Measurements from ENCODE around the gene CREB5.

The CREB5 gene

GRCh38 chr7:28517206-28517605 lies 104.9 kb downstream of the CREB5 start:
- DNase-seq, result peak; percentile 46

GRCh38 chr7:28517606-28518005 lies 105.3 kb downstream of the CREB5 start:
- no peak for DNase-seq

GRCh38 chr7:28520074-28521015 lies 108.0 kb downstream of the CREB5 start:
- peak; percentile 25 for DNase-seq

DNA sequence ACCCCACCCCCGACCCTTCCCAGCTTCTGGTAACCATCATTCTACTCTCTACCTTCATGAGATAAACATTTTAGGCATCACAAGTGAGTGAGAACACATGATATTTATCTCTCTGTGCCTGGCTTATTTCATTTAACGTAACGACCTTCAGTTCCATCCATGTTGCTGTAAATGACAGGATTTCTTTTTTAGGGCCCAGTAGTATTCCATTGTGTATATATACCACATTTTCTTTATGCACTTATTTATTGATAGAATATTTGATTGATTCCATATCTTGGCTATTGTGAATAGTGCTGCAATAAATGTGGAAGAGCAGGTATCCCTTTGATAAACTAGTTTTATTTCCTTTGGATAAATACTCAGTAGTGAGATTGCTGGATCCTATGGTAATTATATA lies 112.7 kb downstream of the CREB5 start:
- DNase-seq, result no peak

DNA sequence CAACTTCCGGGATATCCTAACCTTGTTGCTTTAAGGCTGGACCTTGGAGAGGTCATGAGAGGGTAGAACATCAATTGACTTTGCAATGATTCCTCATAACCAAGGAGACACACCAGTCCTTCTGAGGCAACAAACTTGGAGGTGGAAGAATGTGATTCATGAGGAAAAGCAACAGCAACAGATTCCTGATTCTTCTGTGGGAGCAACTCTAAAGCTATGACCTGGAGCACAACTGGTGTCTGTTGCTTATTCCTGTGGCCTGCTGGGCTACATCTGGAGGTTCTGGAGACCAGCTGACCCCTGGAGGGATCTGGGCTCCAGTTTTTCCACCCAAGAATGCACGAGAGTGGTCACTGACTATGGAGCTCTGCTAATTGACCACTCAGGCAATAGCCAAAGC lies 116.6 kb downstream of the CREB5 start:
- DNase-seq, result no peak

GRCh38 chr7:28529755-28530154 lies 117.4 kb downstream of the CREB5 start:
- DNase-seq, result no peak

DNA sequence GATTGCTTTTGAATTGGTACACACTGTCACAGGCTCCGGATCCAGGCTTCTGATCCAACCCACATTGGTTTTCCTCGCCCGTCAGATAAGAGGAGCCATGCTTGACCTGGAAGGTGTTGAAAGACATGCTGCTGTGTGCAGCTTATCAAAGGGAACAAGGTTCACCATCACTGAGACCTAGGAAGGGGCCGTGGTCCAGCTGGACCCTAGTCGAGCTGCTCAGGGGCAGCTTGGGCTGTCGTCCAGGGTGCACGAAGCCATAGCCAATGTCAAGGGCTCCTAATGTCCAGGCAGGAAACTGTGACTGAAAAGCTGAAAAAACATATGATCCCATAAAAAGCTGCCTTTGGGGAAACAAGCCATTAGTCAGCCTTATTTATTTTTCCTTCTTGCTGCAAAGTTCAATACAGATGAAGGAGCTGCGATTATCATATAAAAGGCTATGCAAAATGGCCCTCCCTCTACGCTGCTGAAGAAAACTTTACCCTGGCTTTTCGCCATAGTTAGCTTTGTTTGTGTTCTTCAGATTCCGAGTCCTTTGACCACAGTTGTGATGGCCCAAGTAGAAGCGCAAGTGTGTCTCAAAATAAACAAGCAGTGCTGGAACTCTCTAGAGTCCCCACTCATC lies 118.0 kb downstream of the CREB5 start:
- DNase-seq, result no peak

- DNase-seq, result no peak
These were observed 118.5 kb downstream of the CREB5 start for GRCh38 chr7:28530803-28531175.

DNA sequence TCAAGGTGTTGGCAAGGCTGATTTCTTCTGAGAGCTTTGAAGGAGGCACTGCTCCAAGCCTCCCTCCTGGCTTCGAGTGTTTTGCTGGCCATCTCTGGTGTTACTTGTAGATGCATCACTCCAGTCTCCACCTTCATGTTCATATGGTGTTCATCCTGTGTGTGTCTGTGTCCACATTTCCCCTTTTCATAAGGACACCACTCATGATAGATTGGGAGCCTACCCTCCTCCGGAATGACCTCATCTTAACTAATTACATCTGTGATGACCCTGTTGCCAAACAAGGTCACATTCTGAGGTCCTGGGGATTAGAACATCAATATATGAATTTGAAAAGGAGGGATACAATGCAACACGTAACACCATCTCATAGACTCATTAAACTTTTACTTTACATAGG lies 119.0 kb downstream of the CREB5 start:
- no peak for DNase-seq

- DNase-seq, result no peak
These were observed 119.9 kb downstream of the CREB5 start for GRCh38 chr7:28532181-28532580.

DNA sequence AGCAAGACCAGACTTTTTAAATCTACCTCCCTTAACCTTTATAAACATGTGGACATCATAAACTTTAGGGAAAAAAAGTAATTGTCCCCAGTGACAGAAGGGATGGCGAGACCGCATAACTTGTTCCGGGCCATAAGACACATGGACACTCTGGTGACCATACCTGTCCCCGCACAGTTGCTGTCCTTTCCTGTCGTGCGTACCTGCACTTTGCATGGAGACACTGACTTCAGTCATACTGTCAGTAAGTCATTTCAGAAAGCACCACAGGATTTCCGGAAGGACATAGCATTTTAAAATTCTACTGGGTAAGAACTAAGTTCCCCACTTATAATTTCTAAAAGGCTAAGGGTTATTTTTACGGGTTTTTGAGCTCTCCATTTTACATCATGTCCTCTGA lies 120.9 kb downstream of the CREB5 start:
- no peak for DNase-seq

- DNase-seq, result peak; percentile 56
These were observed 121.6 kb downstream of the CREB5 start for GRCh38 chr7:28533731-28534531.

- DNase-seq, result peak; percentile 75
These were observed 123.9 kb downstream of the CREB5 start for GRCh38 chr7:28536259-28536658.

- DNase-seq, result no peak
These were observed 127.1 kb downstream of the CREB5 start for GRCh38 chr7:28539289-28539981.

DNA sequence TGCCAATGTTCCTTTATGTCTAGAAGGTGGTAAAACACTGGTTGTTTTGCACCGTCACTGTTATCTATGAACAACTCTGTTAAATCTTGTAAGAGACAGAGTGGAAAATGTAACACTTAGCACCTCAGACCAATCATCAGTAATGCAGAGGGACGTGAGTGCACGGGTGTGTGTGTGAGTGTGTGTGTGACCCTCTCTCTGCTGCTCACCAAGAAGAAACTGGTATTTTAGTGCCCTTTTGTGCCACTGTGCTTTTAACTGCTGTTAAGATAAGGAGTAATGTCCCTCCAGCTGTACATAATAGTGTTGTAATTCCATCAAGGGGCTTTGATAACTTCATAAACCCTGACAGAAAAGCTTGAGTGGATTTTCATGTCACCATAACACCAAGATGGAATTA lies 130.1 kb downstream of the CREB5 start:
- DNase-seq, result no peak

DNA sequence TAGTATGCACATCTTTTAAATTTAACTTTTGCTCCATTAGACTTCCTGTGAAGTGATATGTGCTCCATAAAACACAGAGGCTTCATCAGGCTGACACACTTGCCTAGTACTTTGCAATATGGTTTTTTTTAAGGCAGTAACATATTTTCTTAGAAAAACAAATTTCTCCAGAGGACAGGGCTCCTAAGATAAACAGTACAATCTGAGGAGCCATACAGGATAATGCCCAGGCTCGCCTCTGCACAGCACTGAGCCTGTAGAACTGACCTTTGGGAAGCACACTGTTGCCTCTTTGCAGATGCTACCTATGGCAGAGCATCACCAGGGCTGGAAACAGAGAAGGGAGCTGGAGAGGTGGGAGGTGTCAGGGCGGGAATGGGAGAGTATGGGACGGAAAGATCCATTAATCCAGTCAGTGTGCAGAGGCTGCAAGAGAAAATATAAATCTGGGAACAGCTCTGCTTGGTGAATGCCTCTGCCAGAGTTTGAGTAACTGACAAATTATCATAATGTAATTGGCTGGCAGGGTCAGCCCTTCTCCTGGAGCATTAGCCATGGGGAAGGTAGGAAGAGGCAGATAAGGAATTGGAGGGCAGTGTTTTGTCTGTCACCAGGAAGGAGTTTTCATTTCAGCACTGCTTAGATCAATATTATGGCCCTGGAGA lies 132.3 kb downstream of the CREB5 start:
- no peak for DNase-seq

GRCh38 chr7:28546067-28546466 lies 133.7 kb downstream of the CREB5 start:
- no peak for DNase-seq

GRCh38 chr7:28547115-28547514 lies 134.8 kb downstream of the CREB5 start:
- DNase-seq, result no peak

DNA sequence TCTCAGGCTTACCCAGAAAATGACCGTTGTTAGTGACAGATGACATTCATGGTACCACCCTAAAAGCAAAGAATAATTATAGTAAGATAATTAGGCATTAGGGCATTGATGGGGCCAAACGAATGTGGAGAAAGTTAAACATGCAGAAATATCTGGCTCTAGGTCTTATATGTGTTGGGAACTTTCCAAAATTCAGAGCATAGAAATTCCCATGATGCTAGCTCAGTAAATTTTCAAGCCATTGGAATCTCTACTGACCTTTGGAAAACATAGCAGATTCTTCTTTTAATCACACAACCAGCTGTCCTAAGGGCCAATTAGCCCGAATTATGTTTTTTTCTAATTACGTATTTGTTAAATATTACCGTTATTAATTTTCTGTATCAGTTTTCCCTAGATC lies 136.1 kb downstream of the CREB5 start:
- DNase-seq, result no peak

- DNase-seq, result no peak
These were observed 137.7 kb downstream of the CREB5 start for GRCh38 chr7:28549998-28550397.

GRCh38 chr7:28550580-28551186 lies 138.4 kb downstream of the CREB5 start:
- DNase-seq, result no peak

- DNase-seq, result peak; percentile 30
These were observed 139.0 kb downstream of the CREB5 start for GRCh38 chr7:28551331-28551730.
